GM12872 (cell line): ENCODE data around the gene BNIPL.

Experiments
- TF ChIP-seq, protein P1 (sequence below): IDR thresholded peaks from 3 replicates; pipeline ENCODE4 v1.5.1; 2011; ENCODE audit warnings: low read depth, mild to moderate bottlenecking, low read length, moderate library complexity; ENCODE audit not compliant: insufficient read depth

The BNIPL gene, protein sequence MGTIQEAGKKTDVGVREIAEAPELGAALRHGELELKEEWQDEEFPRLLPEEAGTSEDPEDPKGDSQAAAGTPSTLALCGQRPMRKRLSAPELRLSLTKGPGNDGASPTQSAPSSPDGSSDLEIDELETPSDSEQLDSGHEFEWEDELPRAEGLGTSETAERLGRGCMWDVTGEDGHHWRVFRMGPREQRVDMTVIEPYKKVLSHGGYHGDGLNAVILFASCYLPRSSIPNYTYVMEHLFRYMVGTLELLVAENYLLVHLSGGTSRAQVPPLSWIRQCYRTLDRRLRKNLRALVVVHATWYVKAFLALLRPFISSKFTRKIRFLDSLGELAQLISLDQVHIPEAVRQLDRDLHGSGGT

DNA sequence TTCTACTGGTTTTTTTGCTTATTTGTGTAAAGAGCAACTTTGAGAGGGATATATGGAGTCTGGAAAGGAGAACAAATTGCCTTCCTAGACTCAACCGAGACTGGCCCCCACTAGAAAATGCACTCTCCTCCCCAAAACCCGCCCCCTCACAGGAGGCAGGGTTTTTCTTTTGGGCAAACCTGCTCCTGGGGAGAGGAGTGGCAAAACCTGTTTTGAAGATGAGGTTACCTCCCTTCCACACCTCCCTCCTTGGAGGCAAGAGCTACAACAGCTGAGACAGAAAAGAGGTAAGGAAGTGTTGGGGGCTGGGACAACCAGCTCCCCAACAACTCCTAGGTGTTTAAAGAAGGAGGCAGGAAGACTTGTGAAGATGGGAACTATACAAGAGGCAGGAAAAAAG lies at the start of gene BNIPL:
BNIPL (plus strand) TSS at position 231 of the 400 bp plus-strand sequence; CDS start at position 371, 140 bp downstream.
- TF ChIP-seq, protein P1, sequence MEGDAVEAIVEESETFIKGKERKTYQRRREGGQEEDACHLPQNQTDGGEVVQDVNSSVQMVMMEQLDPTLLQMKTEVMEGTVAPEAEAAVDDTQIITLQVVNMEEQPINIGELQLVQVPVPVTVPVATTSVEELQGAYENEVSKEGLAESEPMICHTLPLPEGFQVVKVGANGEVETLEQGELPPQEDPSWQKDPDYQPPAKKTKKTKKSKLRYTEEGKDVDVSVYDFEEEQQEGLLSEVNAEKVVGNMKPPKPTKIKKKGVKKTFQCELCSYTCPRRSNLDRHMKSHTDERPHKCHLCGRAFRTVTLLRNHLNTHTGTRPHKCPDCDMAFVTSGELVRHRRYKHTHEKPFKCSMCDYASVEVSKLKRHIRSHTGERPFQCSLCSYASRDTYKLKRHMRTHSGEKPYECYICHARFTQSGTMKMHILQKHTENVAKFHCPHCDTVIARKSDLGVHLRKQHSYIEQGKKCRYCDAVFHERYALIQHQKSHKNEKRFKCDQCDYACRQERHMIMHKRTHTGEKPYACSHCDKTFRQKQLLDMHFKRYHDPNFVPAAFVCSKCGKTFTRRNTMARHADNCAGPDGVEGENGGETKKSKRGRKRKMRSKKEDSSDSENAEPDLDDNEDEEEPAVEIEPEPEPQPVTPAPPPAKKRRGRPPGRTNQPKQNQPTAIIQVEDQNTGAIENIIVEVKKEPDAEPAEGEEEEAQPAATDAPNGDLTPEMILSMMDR = no peak

DNA sequence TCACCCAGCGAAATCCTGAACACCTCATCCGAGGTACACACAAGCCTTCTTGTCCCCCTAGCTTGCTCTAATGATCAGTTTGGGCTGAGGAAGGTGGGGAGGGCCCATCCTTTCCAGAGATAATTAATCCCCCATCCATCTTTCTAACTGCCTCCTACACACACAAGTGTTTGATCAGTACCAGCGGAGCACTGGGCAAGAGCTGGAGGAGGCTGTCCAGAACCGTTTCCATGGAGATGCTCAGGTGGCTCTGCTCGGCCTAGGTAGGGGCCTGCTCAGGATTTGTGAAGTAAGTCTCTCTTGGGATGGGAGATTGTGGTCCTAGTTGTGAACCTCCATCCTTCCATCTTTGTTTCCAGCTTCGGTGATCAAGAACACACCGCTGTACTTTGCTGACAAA lies 48.5 kb upstream of the BNIPL start:
- TF ChIP-seq, protein P1 = no peak

DNA sequence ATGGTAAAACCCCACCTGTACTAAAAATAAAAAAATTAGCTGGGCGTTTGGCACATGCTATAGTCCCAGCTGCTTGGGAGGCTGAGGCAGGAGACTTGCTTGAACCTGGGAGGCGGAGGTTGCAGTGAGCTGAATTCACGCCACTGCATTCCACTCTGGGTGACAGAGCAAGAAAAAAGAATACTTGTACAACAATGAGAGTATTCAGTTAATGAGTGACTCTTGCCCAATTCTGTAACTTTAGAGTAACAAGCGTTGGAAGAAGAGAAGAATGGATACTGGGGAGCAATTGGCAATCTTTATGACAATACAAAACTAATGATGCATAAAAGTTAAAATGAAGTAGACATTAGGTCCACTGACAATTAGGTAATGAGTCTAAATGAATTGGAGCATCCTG lies 43.8 kb upstream of the BNIPL start:
- TF ChIP-seq, protein P1 = no peak

DNA sequence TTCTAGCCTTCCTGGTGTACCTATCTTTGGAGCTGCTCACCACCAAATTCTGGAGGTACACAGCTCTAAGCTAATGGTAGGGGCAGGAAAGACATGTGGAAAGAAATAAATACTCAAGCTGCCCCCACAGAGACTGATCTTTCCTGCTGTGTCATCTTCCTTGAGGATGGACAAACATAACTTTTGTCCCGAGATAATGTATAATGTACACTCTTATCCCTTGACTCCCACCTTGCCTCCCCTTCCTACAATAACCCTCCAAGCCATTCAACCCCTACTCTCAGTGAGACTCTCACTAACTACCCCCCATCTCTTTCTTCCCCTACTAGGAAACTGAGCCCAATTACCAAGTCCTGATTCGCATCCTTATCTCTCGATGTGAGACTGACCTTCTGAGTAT lies 42.1 kb upstream of the BNIPL start:
- TF ChIP-seq, protein P1 = no peak

DNA sequence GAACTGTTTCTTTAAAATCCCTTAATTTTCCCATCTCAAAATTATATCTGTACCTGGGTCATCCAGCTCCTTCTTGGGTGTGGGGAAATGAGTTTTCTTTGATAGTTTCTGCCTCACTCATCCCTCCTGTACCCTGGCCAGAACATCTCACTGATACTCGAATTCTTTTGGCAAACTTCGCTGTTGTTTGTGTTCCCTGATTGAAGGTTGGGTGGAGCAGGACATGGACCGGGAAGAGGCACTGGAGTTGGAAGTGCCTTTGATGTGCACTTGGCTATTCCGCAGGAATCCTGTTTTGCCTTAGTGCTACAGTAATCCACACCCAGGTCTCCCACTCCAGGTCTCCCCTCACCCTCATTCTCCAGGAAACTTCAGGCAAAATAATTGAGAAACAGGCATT lies 40.9 kb upstream of the BNIPL start:
- TF ChIP-seq, protein P1 = no peak

DNA sequence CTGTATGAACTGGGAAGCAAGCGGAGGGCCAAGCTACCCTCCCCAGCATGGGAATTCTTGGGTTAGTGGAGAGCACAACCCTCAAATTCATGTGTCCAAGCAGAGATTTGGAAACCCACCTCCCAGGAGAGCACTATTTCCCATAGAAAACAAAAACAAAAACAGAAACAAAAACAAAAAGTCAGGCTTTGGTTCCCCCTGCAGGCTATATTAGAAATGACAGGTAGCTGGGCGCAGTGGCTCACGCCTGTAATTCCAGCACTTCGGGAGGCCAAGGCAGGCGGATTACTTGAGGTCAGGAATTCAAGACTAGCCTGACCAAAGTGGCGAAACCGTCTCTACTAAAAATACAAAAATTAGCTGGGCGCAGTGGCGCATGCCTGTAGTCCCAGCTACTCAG lies 40.5 kb upstream of the BNIPL start:
- TF ChIP-seq, protein P1 = peak; percentile 78

DNA sequence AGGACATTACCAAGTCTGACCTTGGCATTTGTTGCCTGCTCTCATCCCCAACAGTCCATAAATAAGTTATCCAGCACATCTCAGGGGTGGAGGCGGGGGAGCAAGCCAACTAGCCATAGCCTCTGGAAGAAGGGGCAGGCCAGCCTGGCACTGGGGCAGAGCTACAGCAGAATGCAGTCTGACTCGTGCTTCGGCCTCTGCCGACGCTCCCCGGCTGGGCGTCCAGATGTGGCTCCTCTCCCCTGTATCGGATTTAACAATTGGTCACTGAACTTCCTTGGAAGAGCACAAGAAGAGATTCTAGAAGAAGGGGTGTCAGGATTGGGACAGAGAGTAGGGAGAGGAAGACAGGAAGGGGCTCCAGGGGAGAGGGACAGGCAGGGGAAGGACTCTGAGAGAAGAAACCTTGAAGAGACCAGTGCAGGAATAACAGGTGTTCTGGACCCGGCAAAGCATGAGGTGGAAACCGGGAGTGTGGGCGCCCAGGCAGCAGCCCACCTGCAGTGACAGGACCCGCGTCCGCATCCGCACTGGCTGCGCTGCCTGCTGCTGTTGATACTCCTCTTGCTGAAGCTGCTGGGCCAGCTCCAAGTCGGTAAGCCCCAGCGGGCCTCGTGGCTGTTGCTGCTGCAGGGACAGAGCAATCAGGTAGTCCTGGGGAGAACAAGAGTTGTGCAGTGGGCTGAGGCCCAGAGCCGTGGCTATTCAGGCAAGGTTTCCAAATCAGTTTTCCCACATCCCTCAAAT lies 39.1 kb upstream of the BNIPL start:
- TF ChIP-seq, protein P1 = no peak
